GF-D8 (cell line): ENCODE data around the gene CCDC69.
A peak's percentile ranks its signal among the peaks of the same experiment; 100 is the strongest.
"Not testable (repeated sequence)": the region's sequence is repeated elsewhere in the genome, so short reads cannot be mapped to it uniquely, and the experiment has no call there.

ENCODE experiments used
- DNase-seq: peaks from one replicate; lab custom pipeline; 2025; lab: John Stamatoyannopoulos, UW

The CCDC69 gene, protein sequence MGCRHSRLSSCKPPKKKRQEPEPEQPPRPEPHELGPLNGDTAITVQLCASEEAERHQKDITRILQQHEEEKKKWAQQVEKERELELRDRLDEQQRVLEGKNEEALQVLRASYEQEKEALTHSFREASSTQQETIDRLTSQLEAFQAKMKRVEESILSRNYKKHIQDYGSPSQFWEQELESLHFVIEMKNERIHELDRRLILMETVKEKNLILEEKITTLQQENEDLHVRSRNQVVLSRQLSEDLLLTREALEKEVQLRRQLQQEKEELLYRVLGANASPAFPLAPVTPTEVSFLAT

DNA sequence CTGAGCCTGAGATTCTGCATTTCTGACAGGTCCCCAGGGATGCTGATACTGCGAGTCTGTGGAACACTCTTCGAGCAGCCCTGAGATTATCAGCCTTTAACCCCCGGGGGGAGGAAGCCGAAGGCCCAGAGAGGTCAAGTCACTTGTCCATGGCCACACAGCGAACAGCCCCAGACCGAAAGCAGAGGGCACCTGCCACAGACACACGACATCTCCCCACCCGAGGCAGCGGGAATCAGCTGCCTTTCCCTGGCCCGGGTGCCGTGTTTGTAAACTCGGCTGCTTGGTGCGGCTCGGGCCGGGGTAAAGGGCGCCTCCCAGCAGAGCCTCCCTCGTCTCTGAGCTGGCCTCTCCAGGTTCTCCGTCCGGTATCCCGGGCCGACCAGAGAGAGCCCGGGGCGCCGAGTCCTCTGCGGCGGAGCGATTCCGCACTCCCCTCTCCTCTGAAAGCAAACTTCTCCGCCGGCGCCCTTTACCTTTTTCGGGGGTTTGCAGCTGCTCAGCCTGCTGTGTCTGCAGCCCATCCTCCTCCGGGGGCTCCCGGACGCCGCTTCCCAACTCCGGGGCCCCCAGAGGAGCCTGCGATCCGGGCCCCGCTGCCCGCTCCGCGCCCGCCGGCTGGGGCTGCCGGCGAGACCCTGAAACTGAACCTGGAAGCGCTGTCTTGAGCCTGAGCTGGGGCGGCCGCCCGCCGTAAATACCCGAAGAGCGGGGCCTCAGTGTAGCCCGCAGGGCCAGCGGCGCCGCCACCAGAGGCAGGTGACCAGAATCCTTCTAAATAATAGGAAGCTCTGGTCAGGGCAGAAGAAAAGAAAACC, at the start of gene CCDC69:
Gene CCDC69, minus strand, starts transcription at position 646 of the 818 bp plus-strand sequence. Its CDS starts 122 bp downstream, at position 524.
- DNase-seq: no peak

DNA sequence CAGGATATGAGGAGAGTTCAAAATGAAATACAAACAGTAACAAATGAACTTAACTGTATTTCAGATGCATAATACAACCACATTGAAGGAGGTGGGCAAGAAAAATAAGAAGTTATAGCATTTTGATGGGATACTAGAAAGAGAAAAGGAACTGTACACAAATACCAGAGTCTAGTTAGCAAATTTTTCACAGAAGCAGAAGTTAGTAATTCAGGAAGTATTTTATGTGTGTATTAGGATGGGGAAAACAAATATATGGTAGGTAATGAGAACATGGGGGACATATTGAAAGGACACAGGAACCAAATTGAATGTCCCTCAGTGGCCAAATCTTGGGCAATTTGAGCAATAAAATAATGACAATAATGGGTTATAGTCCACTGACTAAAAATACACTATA, 47.4 kb upstream of the CCDC69 start:
- no peak for DNase-seq

DNA sequence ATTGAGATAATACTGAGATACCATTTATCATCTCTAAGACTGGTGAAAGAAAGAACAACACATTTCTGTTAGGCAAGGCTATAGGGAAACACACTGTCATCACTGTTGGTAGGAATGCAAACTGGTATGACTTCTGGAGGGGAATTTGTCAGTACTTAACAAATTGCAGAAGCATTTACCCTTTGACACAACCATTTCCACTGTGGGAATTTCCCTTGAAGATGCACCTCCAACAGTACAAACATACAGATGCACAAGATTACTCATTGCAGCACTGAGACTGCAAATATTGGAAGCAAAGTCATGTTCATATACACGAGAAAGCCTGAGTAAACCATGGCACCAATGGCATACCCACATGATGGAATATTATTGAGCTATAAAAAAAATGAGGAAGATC, 46.7 kb upstream of the CCDC69 start:
- DNase-seq: no peak

DNA sequence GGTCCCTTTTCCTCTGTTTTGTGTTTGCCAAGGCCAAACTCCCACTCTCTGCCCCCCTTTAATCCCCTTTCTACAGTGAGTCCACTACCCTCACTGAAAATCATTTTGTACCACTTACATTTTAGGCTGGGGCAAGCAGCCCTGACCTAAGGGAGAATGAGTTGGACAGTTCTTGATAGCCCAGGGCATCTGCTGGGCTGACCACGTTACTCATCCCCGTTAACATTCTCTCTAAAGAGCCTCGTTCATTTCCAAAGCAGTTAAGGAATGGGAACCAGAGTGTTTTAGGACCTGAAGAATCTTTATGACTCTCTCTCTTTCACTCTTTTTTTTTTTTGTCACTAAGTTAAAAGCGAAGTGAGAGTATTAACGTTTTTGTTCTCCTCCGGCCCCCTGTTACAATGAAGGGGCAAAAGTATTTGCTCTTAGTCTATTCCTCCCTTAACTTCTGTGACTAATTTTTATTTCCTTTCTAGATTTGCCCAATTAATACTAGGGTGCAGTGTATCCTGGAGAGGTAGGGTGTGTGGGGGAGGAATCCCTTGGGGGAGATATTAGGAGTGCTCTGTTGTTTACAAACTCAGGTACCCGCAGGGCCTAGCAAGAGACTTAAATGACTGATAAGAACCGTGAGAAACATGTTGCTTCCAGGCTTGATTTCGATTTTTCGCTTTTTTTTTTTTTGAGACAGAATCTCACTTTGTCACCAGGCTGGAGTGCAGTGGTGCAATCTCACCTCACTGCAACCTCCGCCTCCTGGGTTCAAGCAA, 43.8 kb upstream of the CCDC69 start:
- DNase-seq: no peak

DNA sequence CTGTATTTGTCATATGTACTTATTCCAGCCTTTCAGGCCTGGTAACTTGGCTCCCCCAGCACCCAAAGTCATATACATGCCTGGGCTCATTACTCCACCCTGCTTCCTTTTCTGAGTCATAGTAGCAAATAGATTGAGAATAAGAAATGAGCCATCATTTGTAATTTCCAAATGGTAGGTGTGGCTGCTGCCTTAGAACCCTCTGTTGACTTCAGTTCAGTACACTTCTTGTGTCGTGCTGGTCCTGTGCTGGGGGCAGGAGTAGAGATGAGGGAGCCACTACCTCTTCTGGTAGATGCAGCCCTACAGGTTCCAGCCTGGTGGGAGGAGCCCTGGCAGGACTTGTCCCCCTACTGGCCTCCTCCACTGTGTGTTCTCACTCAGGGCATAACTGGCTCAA, 40.2 kb upstream of the CCDC69 start:
- DNase-seq: no peak

DNA sequence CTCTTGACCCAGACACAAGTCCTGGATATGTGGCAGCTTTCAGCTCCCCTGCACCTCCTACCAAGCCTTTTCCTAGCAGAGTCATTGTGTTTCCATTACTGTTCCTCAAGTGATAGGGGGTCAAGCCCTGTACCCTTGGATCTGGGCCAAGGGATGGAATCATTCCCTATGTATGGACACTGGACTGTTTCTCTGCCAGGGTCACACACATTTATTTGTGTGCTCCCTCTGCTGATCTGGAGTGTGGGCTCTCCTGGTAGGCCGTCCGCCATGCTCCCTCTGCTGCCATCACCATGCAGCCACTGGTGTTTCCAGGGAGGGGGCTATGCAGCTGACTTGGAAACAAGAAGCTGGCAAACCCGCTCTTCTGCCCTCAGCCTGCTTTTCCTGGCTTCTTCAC, 38.6 kb upstream of the CCDC69 start:
- no peak for DNase-seq

DNA sequence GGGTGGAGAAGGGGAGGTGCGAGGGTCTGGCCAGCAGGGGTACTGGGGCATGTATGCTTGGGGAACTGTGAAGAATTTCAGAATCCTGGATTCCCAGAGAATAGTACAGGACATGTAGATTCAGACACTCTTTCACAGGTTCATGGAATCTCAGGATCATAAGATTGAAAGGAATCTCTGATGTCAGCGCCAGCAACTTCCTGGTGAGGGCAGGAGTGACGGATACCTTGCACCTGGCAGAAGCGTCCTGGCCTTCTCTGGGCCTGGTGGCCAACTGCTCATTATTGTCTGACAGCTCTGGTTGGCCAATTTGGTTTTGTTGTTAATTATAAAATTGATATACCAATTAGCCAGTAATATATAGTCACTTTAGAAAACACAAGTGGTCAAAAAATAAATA, 36.0 kb upstream of the CCDC69 start:
- no peak for DNase-seq

DNA sequence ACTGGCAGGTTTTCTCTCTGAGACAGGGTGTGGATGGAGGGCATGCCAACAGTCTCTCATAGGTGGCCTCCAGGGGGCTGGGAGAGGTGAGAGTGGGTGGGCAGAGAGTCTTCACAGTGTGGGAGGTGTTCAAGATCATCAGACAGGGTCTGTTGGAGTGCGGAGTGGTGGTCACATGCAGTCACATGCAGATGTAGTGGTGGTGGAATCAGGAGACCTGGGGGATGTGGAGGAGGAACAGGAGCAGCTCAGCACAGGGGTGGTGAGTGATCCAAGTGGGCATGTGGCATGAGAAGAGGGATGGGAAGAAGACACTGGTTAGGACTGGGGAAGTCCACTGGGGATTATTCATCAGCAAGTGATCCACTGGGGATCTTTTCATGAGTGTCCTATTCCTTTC, 34.9 kb upstream of the CCDC69 start:
- DNase-seq: no peak

DNA sequence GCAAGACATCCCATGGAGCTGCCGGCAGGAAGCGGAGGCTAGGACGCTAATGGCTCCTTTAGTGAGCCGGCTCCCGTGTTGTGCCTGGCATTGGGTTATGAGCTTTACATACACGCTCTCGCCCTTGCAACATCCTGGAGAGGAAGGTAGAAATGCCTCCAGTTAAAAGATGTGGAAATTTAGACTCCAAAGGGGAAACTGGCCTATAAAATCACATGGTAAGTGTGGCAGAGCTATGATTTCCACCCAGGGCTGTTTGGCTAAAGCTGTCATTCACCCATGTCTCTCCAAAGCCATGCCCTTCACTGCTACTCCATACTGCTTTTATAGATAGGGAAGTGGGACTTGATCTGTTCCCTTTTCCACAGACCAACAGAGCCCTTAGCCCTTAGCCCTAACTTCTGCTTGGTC, 34.3 kb upstream of the CCDC69 start:
- no peak for DNase-seq

DNA sequence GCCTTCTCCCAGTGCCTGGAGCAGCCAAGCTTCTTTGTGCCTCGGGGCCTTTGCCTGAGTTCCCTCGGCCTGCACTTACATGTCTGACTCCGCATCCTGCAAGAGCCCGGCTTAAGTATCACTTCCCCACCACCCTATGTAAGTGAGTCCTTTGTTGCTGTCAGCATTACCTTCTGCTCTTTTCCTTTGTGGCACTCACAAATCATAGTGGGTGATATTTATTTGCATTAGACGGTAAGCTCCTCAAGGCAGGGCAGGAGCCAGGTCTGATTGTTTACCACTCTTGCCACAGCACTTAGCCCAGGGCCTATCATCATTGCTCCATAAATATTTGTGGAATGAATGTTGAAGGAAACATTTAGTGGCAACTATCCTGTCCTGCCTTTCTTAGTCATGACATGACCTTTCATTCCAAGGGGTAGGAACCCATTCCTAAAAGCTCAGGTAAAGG, 33.9 kb upstream of the CCDC69 start:
- DNase-seq: no peak

DNA sequence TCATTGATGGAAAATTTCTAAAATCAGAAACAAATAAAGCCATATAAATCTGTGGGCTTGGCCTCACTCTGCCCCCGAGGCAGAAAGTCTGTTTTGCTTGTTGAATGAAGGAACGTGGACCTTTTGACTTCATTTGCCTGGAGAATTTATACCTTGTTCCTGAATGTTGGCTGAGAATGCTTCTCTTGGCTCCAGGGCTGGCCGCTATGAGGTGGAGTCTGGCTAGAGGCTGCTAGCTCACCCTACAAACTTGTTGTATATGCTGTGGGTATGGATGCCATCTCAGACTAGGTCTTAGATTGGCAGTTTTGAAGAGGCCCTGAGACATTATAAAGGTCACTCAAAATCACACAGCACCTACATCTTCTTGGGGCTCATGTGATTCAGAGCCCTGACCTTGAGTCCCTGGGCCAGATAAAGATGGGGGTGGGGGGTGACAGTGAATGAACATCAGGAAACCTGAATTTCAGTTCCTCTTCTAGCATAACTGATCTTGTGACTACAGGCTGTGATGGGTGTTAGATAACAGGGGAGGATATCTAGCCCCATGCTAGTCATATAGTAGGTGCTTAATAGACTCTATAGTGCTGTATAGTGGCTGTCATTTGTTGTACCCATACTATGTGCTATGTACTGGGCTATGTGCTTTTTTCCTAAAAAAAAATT, 31.9 kb upstream of the CCDC69 start:
- peak; percentile 34 for DNase-seq

DNA sequence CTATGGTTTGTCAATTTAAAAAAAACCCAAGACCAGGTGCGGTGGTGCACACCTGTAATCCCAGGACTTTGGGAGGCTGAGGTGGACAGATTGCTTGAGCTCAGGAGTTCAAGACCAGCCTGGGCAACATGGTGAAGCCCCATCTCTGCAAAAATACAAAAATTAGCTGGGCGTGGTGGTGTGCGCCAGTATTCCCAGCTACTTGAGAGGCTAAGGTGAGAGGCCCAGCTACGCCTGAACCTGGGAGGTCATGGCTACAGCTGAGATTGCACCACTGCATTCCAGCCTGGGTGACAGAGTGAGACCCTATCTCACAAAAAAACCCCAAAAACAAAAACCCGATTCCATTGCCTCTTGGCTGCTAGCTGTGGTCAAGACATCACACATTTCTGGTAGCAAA, 31.1 kb upstream of the CCDC69 start:
- not testable (repeated sequence) for DNase-seq

DNA sequence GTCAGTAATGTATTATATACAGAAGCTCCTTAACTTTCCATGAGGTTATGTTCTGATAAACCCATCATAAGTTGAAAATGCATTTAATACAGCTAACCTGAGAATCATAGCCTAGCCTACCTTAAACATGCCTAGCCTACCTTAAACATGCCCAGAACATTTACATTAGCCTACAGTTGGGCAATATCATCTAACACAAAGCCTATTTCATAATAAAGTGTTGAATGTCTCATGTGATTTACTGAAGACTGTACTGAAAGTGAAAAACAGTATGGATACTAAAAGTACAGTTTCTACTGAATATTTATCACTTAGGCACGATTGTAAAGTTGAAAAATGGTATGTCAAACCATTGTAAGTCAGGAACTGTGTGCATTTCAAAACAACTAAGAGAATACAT, 30.7 kb upstream of the CCDC69 start:
- DNase-seq: no peak

DNA sequence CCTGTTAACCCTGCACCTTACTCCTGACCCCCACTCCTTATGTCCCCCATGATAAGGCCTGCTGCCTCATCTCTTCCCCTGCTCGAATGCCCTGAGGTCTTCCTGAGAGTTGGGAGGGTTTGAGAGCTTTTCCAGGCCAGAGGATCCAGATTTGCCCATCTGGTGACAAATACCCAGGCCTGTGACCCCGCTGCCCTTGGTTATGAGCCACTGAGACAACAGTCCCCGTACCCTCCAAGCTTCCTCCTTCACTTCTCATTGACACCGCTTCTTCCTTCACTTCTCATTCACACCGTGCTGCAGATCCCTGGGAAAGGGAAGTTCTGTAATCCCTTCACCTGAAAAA, 29.7 kb upstream of the CCDC69 start:
- DNase-seq: no peak

DNA sequence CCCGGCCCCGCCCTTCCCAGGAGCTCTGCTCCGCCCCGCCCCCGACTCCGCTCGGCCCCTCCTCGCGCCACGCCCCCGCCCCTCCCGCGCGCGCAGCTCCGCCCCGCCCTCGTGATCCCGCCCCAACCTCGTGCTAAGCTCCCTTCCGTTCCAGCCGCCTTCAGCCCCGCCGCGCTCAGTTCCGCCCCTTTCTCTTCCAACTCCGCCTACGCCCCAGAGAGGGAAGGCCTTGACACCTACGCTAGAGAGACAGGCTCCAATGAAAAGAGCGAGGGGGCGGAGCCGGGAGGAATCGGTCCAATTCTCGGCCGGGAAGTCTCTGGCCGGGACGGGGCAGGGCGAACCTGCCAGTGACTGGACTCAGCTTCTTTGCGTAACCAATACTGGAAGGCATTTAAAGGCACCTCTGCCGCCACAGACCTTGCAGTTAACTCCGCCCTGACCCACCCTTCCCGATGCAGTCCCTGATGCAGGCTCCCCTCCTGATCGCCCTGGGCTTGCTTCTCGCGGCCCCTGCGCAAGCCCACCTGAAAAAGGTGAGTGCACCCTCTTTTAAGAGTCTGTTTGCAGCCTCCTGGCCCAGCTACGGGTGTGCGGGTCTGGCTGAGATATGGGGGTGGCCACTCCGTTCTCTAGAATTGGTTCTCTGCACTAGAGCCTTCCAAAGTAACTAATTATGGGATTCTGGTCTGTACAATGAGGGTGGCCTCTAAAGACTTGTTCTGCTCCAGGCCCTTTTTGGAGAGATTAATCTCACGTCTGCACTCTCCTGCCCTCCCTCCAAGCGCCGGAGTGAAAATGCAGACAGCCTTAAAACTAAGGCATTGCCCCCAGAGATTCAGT, 29.1 kb upstream of the CCDC69 start, which contains the start of gene GM2A:
Gene GM2A, plus strand, starts transcription at position 424 of the 843 bp plus-strand sequence. Its CDS starts 32 bp downstream, at position 456.
- DNase-seq: peak; percentile 97

DNA sequence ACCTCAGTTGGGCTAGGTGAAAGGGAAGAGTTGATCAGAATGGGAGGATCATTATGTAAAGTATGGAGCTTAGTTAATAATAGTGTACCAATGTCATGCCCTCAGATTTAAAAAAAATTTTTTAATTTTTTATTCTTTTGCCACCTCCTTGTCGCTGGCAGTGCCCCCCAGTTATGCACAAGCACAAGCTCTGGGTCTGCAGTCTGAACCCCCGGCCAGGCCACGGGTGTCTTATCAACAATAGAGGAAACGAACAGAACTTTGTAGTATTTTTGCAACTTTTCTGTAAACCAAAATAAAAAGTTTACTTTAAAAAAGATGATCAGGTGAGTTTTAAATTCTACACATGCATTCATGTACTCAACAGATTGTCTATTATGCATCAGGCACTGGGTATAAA, 27.7 kb upstream of the CCDC69 start:
- no peak for DNase-seq

DNA sequence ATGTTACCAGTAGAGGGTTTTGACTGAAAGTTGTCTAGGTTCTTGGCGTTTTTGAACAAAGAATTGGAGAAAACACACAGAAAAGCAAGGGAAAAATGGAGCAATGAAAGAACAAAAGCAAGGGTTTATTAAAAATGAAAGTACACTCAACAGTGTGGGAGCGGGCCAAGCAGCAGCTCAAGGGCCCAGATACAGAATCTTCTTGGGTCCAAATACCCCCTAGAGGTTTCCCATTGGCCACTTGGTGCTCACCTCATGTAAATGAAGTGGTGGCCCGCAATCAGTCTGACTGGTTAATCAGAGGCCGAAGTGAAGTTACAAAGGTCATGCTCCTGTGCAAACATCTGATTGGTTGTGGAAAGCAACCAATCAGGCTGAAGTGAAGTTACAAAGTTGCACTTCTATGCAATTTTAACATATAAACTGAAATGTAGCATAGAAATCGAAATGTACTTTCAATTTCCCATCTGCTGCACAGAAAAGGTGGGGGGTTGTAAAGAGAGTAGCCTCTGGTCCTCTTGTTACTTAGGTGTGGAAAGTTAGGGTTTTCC, 27.2 kb upstream of the CCDC69 start:
- DNase-seq: peak; percentile 67

DNA sequence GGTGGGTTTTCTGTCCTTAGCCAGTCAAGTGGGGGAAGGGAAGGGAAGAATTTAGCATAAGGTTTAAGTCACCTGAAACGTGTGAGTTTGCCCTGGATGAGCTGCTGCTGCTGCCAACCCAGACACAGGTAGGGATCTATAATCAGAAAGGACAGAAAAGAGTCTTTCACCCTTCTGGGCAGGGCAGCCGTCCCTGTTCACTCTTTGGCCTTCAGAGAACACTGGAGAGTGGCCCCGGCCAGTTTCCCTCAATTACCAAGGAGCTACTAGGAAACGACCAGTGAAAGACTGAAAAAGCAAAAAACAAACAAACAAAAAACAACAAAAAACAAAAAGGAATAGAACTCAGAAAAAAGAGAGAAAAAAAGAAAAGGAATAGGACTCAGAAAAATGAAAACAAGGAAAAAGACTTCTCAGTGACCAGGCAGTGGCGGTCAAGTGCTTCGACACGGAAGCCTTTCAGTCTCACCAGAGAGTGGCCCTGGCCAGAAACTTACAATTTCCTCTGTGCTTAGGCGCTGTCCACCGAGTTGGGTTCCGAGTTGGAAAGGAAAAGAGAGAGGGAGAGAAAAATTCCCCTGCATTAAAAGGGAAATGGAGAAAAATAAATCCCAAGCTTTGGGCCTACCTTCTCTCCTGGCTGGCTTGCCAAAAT, 26.6 kb upstream of the CCDC69 start:
- no peak for DNase-seq

DNA sequence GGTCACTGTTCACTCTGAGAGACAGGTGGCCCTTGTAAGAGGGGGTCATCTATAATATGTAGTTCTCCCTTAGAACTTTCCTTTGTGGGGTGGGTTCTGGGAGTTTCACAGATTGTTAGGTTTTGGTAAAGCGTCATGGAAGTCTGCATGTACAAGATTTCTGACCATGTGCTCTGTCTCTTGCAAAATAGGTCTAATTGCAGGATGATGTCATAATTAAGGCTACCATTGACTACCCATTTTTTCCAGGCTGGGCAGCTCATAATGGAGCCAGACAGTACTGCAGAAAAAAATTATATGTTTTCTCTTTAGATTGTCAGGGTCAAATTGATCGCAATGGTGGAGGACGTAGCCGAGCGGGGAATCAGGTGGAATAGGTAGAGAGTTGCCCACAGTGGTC, 25.4 kb upstream of the CCDC69 start:
- DNase-seq: no peak

DNA sequence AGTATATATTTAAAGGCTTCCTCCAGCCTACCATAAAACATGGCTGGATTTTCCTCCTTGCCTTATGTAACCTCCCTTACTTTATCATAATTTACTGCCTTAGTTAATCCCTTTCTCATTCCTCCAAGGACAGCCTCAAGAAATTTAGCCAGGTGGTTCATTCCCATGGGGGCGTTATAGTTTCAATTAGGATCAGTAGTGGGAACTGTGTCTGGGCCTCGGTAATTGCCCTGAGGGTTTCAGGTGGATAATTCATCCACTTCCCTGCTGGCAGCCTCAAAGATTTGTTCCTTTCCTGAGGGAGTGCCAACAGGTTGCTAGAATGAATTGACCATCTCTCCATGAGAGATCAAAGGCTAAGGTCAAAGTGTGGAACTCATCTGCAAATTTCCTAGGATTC, 24.8 kb upstream of the CCDC69 start:
- DNase-seq: no peak
